Activated B cell treated with CpG ODN at 0.5 μM for 24 hours (primary cell): ENCODE measurements around the gene MLXIPL. TPM values are rescaled to one million over a fixed set of nuclear protein-coding genes. Genes with fewer than 3 reads are reported as not detected.
"Not testable (repeated sequence)": the region's sequence is repeated elsewhere in the genome, so short reads cannot be mapped to it uniquely, and the experiment has no call there.

Experiments used
- ATAC-seq: fragments of 200-7000 bp; cut with Tn5 transposase; one replicate; pipeline ENCODE4 v1.10.0; 2021; ENCODE audit warnings: low read depth, mild to moderate bottlenecking, moderate library complexity
- CTCF ChIA-PET: fragments of 350-600 bp; sonication (Branson Sonifier 250); formaldehyde crosslinking; loops from one replicate; lab custom pipeline; 2021; ENCODE audit warnings: antibody characterized with exemption; lab: Charles Lee
- POLR2A ChIA-PET: fragments of 350-600 bp; sonication (Branson Sonifier 250); formaldehyde crosslinking; loops from one replicate; lab custom pipeline; 2021; ENCODE audit warnings: antibody characterized with exemption; lab: Charles Lee
- DNase-seq: peaks from one replicate; pipeline ENCODE4 v3.0.0; 2022
- H3K27ac Mint-ChIP-seq: one replicate; pipeline ENCODE4 v1.8.0; 2020; ENCODE audit warnings: mixed read lengths
- H3K27me3 Mint-ChIP-seq: one replicate; pipeline ENCODE4 v1.8.0; 2021; ENCODE audit warnings: mixed read lengths
- H3K36me3 Mint-ChIP-seq: one replicate; pipeline ENCODE4 v1.8.0; 2021; ENCODE audit warnings: low read depth, mixed read lengths
- H3K4me1 Mint-ChIP-seq: one replicate; pipeline ENCODE4 v1.8.0; 2021; ENCODE audit warnings: mixed read lengths
- H3K4me3 Mint-ChIP-seq: one replicate; pipeline ENCODE4 v1.8.0; 2020; ENCODE audit warnings: mild to moderate bottlenecking, mixed read lengths
- H3K9me3 Mint-ChIP-seq: one replicate; pipeline ENCODE4 v1.8.0; 2020; ENCODE audit warnings: mixed read lengths
- CTCF ChIP-seq: fragments of 200-600 bp; IDR thresholded peaks from one replicate; pipeline ENCODE4 v1.8.0; 2022; ENCODE audit warnings: antibody characterized with exemption, mild to moderate bottlenecking
- intact Hi-C: fragments of 100-400 bp; cut with micrococcal nuclease; formaldehyde crosslinking; loops from one replicate; pipeline ENCODE4 v1.15.1; 2024
- total RNA-seq: library from RNA; stranded (reverse); gene quantifications from 2 replicates; pipeline ENCODE4 v1.2.3, GENCODE V29; 2022

Gene MLXIPL
- total RNA-seq, 1 donor from 2014 or later = not detected

GRCh38 chr7:73625276-73625675 lies 954 bp upstream of the MLXIPL start:
- no peak for ATAC-seq
- Mint-ChIP-seq H3K27ac (no peak overlapping the region), H3K27me3 (peaks cover 40% of the 10 kb centered on the region)

GRCh38 chr7:73624669-73625001 lies 313 bp upstream of the MLXIPL start:
- ATAC-seq = no peak
- Mint-ChIP-seq H3K4me1 (peaks cover 11% of the 10 kb centered on the region), H3K27ac (no peak overlapping the region), H3K9me3 (no peaks in the 10 kb centered on the region), H3K4me3 (peak overlapping the region; percentile 15), H3K36me3 (no peaks in the 10 kb centered on the region), H3K27me3 (peaks cover 43% of the 10 kb centered on the region)
- ChIA-PET CTCF (no interaction called here), POLR2A (no interaction called here)
- TF ChIP-seq CTCF = no peak
- no peak for DNase-seq
- intact Hi-C loops = no loop called here

More at GRCh38 chr7:73625276-73625675, 954 bp upstream of the MLXIPL start:
- intact Hi-C loops = no loop called here
- Mint-ChIP-seq H3K36me3 (no peaks in the 10 kb centered on the region), H3K4me3 (no peak overlapping the region), H3K4me1 (peaks cover 11% of the 10 kb centered on the region), H3K9me3 (no peaks in the 10 kb centered on the region)
- ChIA-PET CTCF (no interaction called here), POLR2A (no interaction called here)
- TF ChIP-seq CTCF = no peak
- no peak for DNase-seq

- no peak for TF ChIP-seq CTCF
- ATAC-seq (no peak), DNase-seq (no peak)
- H3K36me3 Mint-ChIP-seq = no peaks in the 10 kb centered on the region
- ChIA-PET POLR2A (no interaction called here), CTCF (no interaction called here)
- H3K9me3 Mint-ChIP-seq = no peaks in the 10 kb centered on the region
- H3K27me3 Mint-ChIP-seq = peaks cover 34% of the 10 kb centered on the region
- peaks cover 11% of the 10 kb centered on the region for H3K4me1 Mint-ChIP-seq
- H3K27ac Mint-ChIP-seq = no peak overlapping the region
- no peak overlapping the region for H3K4me3 Mint-ChIP-seq
- intact Hi-C loops = no loop called here
Observed at GRCh38 chr7:73622909-73623797, 1.2 kb downstream of the MLXIPL start.

- Mint-ChIP-seq H3K4me3 (no peak overlapping the region), H3K27me3 (peaks cover 28% of the 10 kb centered on the region), H3K36me3 (no peaks in the 10 kb centered on the region), H3K27ac (no peak overlapping the region), H3K9me3 (no peaks in the 10 kb centered on the region), H3K4me1 (peaks cover 11% of the 10 kb centered on the region)
- no peak for ATAC-seq
- no peak for TF ChIP-seq CTCF
- CTCF ChIA-PET = no interaction called here
- intact Hi-C loops = no loop called here
- POLR2A ChIA-PET = no interaction called here
- DNase-seq = no peak
Observed at GRCh38 chr7:73622527-73622908, 1.8 kb downstream of the MLXIPL start.

- DNase-seq = no peak
- Mint-ChIP-seq H3K4me1 (peaks cover 11% of the 10 kb centered on the region), H3K27ac (no peak overlapping the region), H3K27me3 (peaks cover 28% of the 10 kb centered on the region), H3K9me3 (no peaks in the 10 kb centered on the region), H3K4me3 (no peak overlapping the region), H3K36me3 (no peaks in the 10 kb centered on the region)
- POLR2A ChIA-PET = interaction anchor here (0.6 kb wide), 1 partner anchor 45 kb away, joined by 3 read pairs; no protein-coding TSS in a partner anchor
- TF ChIP-seq CTCF = no peak
- CTCF ChIA-PET = no interaction called here
- ATAC-seq = no peak
- intact Hi-C loops = no loop called here
Observed at GRCh38 chr7:73621168-73622063, 2.9 kb downstream of the MLXIPL start.

- H3K36me3 Mint-ChIP-seq, DNase-seq, H3K9me3 Mint-ChIP-seq, H3K27ac Mint-ChIP-seq, H3K4me1 Mint-ChIP-seq, CTCF ChIA-PET, intact Hi-C loops, ATAC-seq, H3K4me3 Mint-ChIP-seq: not testable (repeated sequence)
- peaks cover 27% of the 10 kb centered on the region for H3K27me3 Mint-ChIP-seq
- POLR2A ChIA-PET = interaction anchor here (0.7 kb wide), 1 partner anchor 125 kb away, joined by 4 read pairs; no protein-coding TSS in a partner anchor
Observed at GRCh38 chr7:73619394-73619793, 4.9 kb downstream of the MLXIPL start.
